ENCODE measurements around the gene MMP3.
"Not testable (repeated sequence)": the region's sequence is repeated elsewhere in the genome, so short reads cannot be mapped to it uniquely, and the experiment has no call there.

MMP3 gene

DNA sequence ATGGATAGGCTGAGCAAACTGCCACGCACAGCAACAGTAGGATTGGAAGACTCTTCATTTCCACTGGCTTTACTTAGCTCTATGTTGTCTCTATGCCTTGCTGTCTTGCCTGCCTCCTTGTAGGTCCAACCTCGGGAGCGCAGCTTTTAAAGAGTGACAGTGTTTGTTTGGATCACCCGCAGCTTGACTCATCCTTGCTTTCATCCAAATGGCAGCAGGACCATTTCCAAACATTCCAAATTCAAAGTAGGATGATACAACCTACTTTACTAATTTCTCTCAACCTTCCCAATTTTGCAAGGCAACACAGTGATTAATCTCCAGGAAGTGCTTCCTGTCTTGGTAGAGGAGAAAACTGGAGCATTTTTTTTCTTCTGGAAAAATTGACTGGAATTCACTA is at the start of gene MMP3:
Gene MMP3, minus strand, starts transcription at position 121 of the 400 bp plus-strand sequence. Its CDS starts 63 bp downstream, at position 58.
- Histone ChIP-seq H3K9me3 (ENCODE audit: low read length) (no peaks in the 10 kb centered on the region), H3K27me3 (ENCODE audit: insufficient read depth, low read length) (no peaks in the 10 kb centered on the region), H3K4me1 (ENCODE audit: insufficient read depth, low read length) (no peaks in the 10 kb centered on the region), H3K36me3 (ENCODE audit: insufficient read depth, low read length) (no peaks in the 10 kb centered on the region), H2AFZ (ENCODE audit: low read depth, low read length) (no peak within 1 kb of the TSS), H3K4me3 (ENCODE audit: low read length) (no peak within 1 kb of the TSS)

DNA sequence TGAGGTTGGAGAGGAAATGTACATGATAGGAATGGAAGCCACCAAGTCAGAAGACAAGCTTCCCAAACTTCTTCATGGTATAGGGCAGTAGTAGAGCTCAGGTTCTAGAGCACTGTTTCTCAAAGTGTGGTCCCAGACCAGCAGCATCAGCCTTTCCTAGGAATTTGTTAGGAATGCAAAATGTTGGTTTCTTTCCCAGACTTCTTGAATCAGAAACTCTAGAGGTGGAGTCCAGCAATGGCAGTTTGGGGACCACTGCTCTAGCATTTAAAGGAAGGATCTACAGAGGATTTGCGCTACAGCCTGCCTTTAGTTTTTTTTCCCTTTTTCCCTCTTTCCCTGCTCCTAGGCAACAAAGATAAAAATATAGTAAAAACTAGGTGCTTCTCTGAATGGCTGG is 48.3 kb upstream of the MMP3 start:
- no peaks in the 10 kb centered on the region for H3K4me1 ChIP-seq (ENCODE audit: insufficient read depth, low read length)
- H3K9me3 ChIP-seq (ENCODE audit: low read length) = no peaks in the 10 kb centered on the region
- no peak overlapping the region for H2AFZ ChIP-seq (ENCODE audit: low read depth, low read length)
- H3K4me3 ChIP-seq (ENCODE audit: low read length) = no peak overlapping the region
- no peaks in the 10 kb centered on the region for H3K36me3 ChIP-seq (ENCODE audit: insufficient read depth, low read length)
- no peaks in the 10 kb centered on the region for H3K27me3 ChIP-seq (ENCODE audit: insufficient read depth, low read length)

GRCh38 chr11:102886999-102887398 is 43.6 kb upstream of the MMP3 start:
- no peaks in the 10 kb centered on the region for H3K36me3 ChIP-seq (ENCODE audit: insufficient read depth, low read length)
- H3K9me3 ChIP-seq (ENCODE audit: low read length) = no peaks in the 10 kb centered on the region

GRCh38 chr11:102883141-102883540 is 39.7 kb upstream of the MMP3 start:
- H3K36me3 ChIP-seq (ENCODE audit: insufficient read depth, low read length) = no peaks in the 10 kb centered on the region
- H3K9me3 ChIP-seq (ENCODE audit: low read length) = no peaks in the 10 kb centered on the region
- H3K4me3 ChIP-seq (ENCODE audit: low read length) = no peak overlapping the region
- no peaks in the 10 kb centered on the region for H3K27me3 ChIP-seq (ENCODE audit: insufficient read depth, low read length)
- no peak overlapping the region for H2AFZ ChIP-seq (ENCODE audit: low read depth, low read length)
- no peaks in the 10 kb centered on the region for H3K4me1 ChIP-seq (ENCODE audit: insufficient read depth, low read length)

More at GRCh38 chr11:102886999-102887398, 43.6 kb upstream of the MMP3 start:
- Histone ChIP-seq H3K4me1 (ENCODE audit: insufficient read depth, low read length) (no peaks in the 10 kb centered on the region), H3K4me3 (ENCODE audit: low read length) (no peak overlapping the region), H2AFZ (ENCODE audit: low read depth, low read length) (no peak overlapping the region), H3K27me3 (ENCODE audit: insufficient read depth, low read length) (no peaks in the 10 kb centered on the region)

DNA sequence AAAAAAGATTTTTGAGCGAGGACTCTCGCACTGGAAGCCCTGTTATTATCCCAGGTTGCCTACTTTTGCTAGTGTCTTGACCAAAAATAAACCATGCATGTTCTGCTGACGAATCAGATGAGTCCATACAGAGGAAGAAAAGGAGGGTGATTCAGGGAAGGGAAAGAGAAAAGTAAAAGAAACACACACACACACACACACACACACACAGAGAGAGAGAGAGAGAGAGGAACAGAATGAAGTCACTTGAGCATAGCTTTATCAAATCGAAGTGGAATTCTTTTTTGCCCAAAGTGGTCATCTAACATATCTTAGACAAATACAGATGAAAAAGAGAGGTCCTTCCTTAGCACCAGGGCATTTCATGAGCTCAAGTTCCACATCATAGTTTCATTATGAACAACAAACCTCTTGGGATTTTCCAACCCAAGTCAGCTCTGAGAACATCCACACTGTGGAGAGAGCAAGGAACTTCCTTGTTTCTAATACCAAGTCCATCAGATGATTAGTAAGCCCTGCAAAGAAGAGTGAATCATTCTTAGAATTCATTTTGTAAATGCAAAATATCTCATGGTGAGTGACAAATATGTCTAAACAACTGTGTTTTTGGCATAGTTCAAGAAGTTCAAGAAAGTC is 39.1 kb upstream of the MMP3 start:
- Histone ChIP-seq H3K36me3 (ENCODE audit: insufficient read depth, low read length) (no peaks in the 10 kb centered on the region), H2AFZ (ENCODE audit: low read depth, low read length) (no peak overlapping the region), H3K4me3 (ENCODE audit: low read length) (no peak overlapping the region), H3K4me1 (ENCODE audit: insufficient read depth, low read length) (no peaks in the 10 kb centered on the region), H3K27me3 (ENCODE audit: insufficient read depth, low read length) (no peaks in the 10 kb centered on the region), H3K9me3 (ENCODE audit: low read length) (no peaks in the 10 kb centered on the region)

DNA sequence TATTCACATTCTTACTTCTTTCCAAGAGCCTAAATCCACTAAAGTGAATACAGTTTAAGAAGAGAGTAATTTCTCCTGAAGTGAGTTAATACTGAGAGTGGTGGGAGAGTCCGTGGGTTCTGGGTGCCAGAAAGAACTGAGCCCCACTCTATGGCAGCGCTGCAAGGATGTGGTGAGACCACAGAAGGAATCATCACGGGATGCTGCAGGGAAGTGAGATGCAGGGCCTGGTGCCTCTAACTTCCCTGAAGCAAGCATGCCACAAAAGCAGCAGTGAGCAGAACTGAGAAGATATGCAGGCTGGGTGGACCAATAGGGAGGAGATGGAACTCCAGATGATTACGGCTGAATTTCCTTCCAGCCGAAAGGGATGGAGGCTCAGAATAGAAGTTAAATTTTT is 36.4 kb upstream of the MMP3 start:
- Histone ChIP-seq H3K27me3 (ENCODE audit: insufficient read depth, low read length) (no peaks in the 10 kb centered on the region), H3K4me1 (ENCODE audit: insufficient read depth, low read length) (no peaks in the 10 kb centered on the region), H3K36me3 (ENCODE audit: insufficient read depth, low read length) (no peaks in the 10 kb centered on the region), H3K4me3 (ENCODE audit: low read length) (no peak overlapping the region), H2AFZ (ENCODE audit: low read depth, low read length) (no peak overlapping the region), H3K9me3 (ENCODE audit: low read length) (no peaks in the 10 kb centered on the region)

DNA sequence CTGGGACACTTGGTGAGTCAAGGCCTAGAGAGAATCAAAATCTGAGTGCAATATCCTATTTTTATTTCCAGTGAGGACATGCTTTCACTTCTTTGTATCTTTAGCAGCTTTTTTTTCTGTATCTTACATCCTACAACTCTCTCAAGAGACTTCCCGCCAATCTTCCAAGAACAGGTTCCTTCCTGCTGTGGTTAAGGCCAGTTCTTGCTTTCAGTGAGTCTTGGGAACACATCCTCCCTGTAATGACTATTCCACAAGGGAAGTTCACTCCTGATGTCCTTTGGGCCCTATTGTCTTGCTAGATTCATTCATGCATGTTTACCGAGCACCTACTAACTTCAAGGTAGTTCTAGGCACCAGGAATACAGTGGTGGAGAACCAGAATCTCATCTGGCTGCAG is 35.2 kb upstream of the MMP3 start:
- Histone ChIP-seq H3K4me1 (ENCODE audit: insufficient read depth, low read length) (no peaks in the 10 kb centered on the region), H3K27me3 (ENCODE audit: insufficient read depth, low read length) (no peaks in the 10 kb centered on the region), H3K9me3 (ENCODE audit: low read length) (no peaks in the 10 kb centered on the region), H3K4me3 (ENCODE audit: low read length) (no peak overlapping the region), H2AFZ (ENCODE audit: low read depth, low read length) (no peak overlapping the region), H3K36me3 (ENCODE audit: insufficient read depth, low read length) (no peaks in the 10 kb centered on the region)

DNA sequence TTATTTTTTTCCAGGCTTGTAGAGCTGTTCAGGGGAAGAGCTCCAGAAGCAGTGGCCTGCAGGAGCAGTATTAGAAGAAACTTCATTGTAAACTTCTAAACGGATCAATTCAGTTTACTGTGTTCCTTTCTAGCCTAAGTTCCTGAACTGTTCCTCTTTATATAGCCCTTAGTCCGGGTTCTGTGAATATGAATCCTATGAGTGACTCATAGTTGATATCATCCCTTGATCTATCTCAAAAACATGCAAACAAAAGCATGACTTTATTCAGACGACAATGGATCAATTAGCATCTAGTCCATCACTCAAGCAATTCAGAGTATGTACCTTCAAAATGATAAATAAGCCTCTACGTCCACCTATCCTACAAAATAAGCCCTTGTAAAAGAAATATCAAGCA is 31.4 kb upstream of the MMP3 start, which contains the start of gene MMP12:
Gene MMP12, minus strand, starts transcription at position 131 of the 400 bp plus-strand sequence. Its CDS starts 45 bp downstream, at position 86.
- H3K4me1 ChIP-seq (ENCODE audit: insufficient read depth, low read length) = no peaks in the 10 kb centered on the region
- H2AFZ ChIP-seq (ENCODE audit: low read depth, low read length) = no peak within 1 kb of the TSS
- H3K27me3 ChIP-seq (ENCODE audit: insufficient read depth, low read length) = no peaks in the 10 kb centered on the region
- H3K4me3 ChIP-seq (ENCODE audit: low read length) = no peak within 1 kb of the TSS
- no peaks in the 10 kb centered on the region for H3K36me3 ChIP-seq (ENCODE audit: insufficient read depth, low read length)
- H3K9me3 ChIP-seq (ENCODE audit: low read length) = no peaks in the 10 kb centered on the region

GRCh38 chr11:102869354-102869964 is 26.1 kb upstream of the MMP3 start:
- H3K4me3 ChIP-seq (ENCODE audit: low read length); H2AFZ ChIP-seq (ENCODE audit: low read depth, low read length); H3K36me3 ChIP-seq (ENCODE audit: insufficient read depth, low read length); H3K4me1 ChIP-seq (ENCODE audit: insufficient read depth, low read length); H3K27me3 ChIP-seq (ENCODE audit: insufficient read depth, low read length); H3K9me3 ChIP-seq (ENCODE audit: low read length): not testable (repeated sequence)

- H2AFZ ChIP-seq (ENCODE audit: low read depth, low read length) = no peak overlapping the region
- H3K4me1 ChIP-seq (ENCODE audit: insufficient read depth, low read length) = no peaks in the 10 kb centered on the region
- no peaks in the 10 kb centered on the region for H3K36me3 ChIP-seq (ENCODE audit: insufficient read depth, low read length)
- no peak overlapping the region for H3K4me3 ChIP-seq (ENCODE audit: low read length)
- H3K9me3 ChIP-seq (ENCODE audit: low read length) = no peaks in the 10 kb centered on the region
- H3K27me3 ChIP-seq (ENCODE audit: insufficient read depth, low read length) = no peaks in the 10 kb centered on the region
These were observed 24.9 kb upstream of the MMP3 start for GRCh38 chr11:102868339-102868738.

- Histone ChIP-seq H3K4me3 (ENCODE audit: low read length) (no peak overlapping the region), H3K36me3 (ENCODE audit: insufficient read depth, low read length) (no peaks in the 10 kb centered on the region), H3K9me3 (ENCODE audit: low read length) (no peaks in the 10 kb centered on the region), H3K27me3 (ENCODE audit: insufficient read depth, low read length) (no peaks in the 10 kb centered on the region), H2AFZ (ENCODE audit: low read depth, low read length) (no peak overlapping the region), H3K4me1 (ENCODE audit: insufficient read depth, low read length) (no peaks in the 10 kb centered on the region)
These were observed 21.3 kb upstream of the MMP3 start for GRCh38 chr11:102864724-102865123.

- Histone ChIP-seq H3K36me3 (ENCODE audit: insufficient read depth, low read length) (no peaks in the 10 kb centered on the region), H2AFZ (ENCODE audit: low read depth, low read length) (no peak overlapping the region), H3K4me1 (ENCODE audit: insufficient read depth, low read length) (no peaks in the 10 kb centered on the region), H3K4me3 (ENCODE audit: low read length) (no peak overlapping the region), H3K9me3 (ENCODE audit: low read length) (no peaks in the 10 kb centered on the region), H3K27me3 (ENCODE audit: insufficient read depth, low read length) (no peaks in the 10 kb centered on the region)
These were observed 10.5 kb upstream of the MMP3 start for GRCh38 chr11:102853956-102854355.

DNA sequence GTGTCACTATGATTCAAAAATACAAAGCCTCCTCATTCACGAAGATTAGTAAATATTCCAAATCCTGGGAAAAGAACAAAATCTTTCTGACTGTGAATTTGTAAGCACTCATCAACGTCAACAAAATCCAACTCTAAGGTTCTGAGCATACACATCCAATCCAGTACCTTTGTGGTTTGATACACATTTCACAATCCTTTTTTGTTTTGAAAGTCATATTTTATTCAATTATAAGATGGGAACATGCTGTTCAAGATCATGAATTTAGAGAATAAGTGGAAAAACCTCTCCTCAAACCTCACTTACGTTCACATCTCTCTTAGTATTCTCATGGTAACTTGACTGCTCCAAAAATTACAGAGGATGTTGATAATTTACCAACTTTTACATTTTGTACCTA is 9.6 kb upstream of the MMP3 start:
- H3K4me3 ChIP-seq (ENCODE audit: low read length) = no peak overlapping the region
- no peaks in the 10 kb centered on the region for H3K4me1 ChIP-seq (ENCODE audit: insufficient read depth, low read length)
- H3K9me3 ChIP-seq (ENCODE audit: low read length) = no peaks in the 10 kb centered on the region

More for the DNA sequence above, 9.6 kb upstream of the MMP3 start:
- Histone ChIP-seq H3K36me3 (ENCODE audit: insufficient read depth, low read length) (no peaks in the 10 kb centered on the region), H3K27me3 (ENCODE audit: insufficient read depth, low read length) (no peaks in the 10 kb centered on the region), H2AFZ (ENCODE audit: low read depth, low read length) (no peak overlapping the region)
